C4-2B (cell line): Measurements from ENCODE around the gene FZR1.

ENCODE experiments used
- ZFX ChIP-seq: fragments of 450-650 bp; IDR thresholded peaks from 2 replicates; pipeline ENCODE4 v1.6.1; 2017
- TF ChIP-seq, protein P1 (sequence below): fragments of 450-650 bp; conservative IDR thresholded peaks from 2 replicates; pipeline ENCODE4 v1.5.1; 2017; ENCODE audit warnings: mild to moderate bottlenecking

DNA sequence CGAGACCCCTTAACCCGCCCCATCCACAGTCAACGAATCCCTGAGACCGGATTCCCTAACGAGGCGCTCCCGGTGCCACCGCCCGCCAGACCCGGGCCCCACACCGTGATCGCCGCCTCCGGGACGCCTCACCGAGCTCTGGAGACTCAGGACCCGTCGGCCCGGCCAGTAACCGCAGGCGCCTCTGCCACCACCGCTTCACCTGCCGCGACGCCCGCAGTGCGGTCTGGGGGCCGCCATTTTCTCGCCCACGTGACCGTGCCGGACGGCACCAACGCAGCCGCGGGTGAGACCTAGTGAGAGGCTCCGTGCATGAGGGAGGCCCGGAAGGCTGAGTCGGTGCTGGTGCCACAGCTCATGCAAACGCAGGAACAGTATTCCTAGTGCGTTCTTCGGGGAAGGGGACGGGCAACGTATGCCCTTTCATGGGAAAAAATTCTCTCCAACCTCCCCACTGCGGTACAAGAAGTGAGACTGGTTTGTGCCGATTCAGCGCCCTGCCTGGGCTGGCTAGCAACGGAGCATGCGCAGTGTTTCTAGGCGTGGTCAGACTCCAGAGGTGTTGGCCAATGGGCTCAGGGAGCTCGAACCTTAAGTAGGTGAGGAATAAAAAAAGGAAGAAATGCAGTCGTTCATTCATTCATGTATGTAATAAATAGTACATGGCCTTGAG is 5.5 kb upstream of the FZR1 start, which contains the start of gene DOHH:
- TF ChIP-seq ZFX = peak; percentile 52; the same call in 1 of the 2 replicates
- TF ChIP-seq, protein P1, sequence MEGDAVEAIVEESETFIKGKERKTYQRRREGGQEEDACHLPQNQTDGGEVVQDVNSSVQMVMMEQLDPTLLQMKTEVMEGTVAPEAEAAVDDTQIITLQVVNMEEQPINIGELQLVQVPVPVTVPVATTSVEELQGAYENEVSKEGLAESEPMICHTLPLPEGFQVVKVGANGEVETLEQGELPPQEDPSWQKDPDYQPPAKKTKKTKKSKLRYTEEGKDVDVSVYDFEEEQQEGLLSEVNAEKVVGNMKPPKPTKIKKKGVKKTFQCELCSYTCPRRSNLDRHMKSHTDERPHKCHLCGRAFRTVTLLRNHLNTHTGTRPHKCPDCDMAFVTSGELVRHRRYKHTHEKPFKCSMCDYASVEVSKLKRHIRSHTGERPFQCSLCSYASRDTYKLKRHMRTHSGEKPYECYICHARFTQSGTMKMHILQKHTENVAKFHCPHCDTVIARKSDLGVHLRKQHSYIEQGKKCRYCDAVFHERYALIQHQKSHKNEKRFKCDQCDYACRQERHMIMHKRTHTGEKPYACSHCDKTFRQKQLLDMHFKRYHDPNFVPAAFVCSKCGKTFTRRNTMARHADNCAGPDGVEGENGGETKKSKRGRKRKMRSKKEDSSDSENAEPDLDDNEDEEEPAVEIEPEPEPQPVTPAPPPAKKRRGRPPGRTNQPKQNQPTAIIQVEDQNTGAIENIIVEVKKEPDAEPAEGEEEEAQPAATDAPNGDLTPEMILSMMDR = no peak
